Panc1 (cell line): Measurements from ENCODE around the gene SYCE3. TPM values are rescaled to one million over a fixed set of nuclear protein-coding genes. Genes with fewer than 3 reads are reported as not detected.
A peak's percentile ranks its signal among the peaks of the same experiment; 100 is the strongest.

Source experiments
- ATAC-seq: fragments of 200-7000 bp; cut with Tn5 transposase; 2 replicates; pipeline ENCODE4 v1.9.1; 2020; ENCODE audit warnings: mild to moderate bottlenecking, moderate library complexity
- BruUV-seq: library from RNA; stranded (reverse); fragments of 400-500 nt; replicated peaks from 2 replicates; lab custom pipeline; 2021; lab: Mats Ljungman, UMichigan
- CTCF ChIA-PET: fragments of 300-600 bp; sonication (Branson Sonifier 250); formaldehyde crosslinking; loops from one replicate; lab custom pipeline; 2022; ENCODE audit warnings: antibody characterized with exemption; lab: Charles Lee
- POLR2A ChIA-PET: fragments of 300-600 bp; sonication (Branson Sonifier 250); formaldehyde crosslinking; loops from one replicate; lab custom pipeline; 2022; ENCODE audit warnings: antibody characterized with exemption; lab: Charles Lee
- DNase-seq: peaks from one replicate; pipeline ENCODE4 v3.0.0-alpha.2; 2010; ENCODE audit warnings: low read depth, low spot score
- H3K27ac ChIP-seq: 2 replicates; pipeline ENCODE4 v1.5.1; 2011; ENCODE audit warnings: mild to moderate bottlenecking, low read length, inconsistent platforms
- H3K27me3 ChIP-seq: fragments of 200-500 bp; sonication (Bioruptor generic); 2 replicates; pipeline ENCODE4 v1.6.0; 2014; ENCODE audit warnings: low read length, inconsistent platforms; ENCODE audit not compliant: control insufficient read depth, insufficient read depth
- H3K36me3 ChIP-seq: fragments of 200-500 bp; sonication (Bioruptor generic); 2 replicates; pipeline ENCODE4 v1.5.1; 2014; ENCODE audit warnings: inconsistent platforms, mild to moderate bottlenecking, low read length, moderate library complexity; ENCODE audit not compliant: control insufficient read depth, insufficient read depth
- H3K4me1 ChIP-seq: 2 replicates; pipeline ENCODE4 v1.5.1; 2011; ENCODE audit warnings: inconsistent platforms, mild to moderate bottlenecking, low read length, moderate library complexity; ENCODE audit not compliant: control insufficient read depth, insufficient read depth
- H3K4me3 ChIP-seq, 2 experiments: 2 replicates each; pipeline ENCODE4 v1.5.1; 2011 to 2012; ENCODE audit warnings: low read depth in 2 of 2, low read length in 2 of 2, mild to moderate bottlenecking in 2 of 2, inconsistent platforms in 1 of 2, moderate library complexity in 1 of 2
- H3K9me3 ChIP-seq: fragments of 200-500 bp; sonication (Bioruptor generic); 2 replicates; pipeline ENCODE4 v1.5.1; 2014; ENCODE audit warnings: low read depth, mild to moderate bottlenecking, inconsistent platforms, low read length, moderate library complexity; ENCODE audit not compliant: control insufficient read depth, insufficient read depth
- CTCF ChIP-seq: fragments of 450-650 bp; IDR thresholded peaks from 2 replicates; pipeline ENCODE4 v1.5.1; 2017; ENCODE audit warnings: mild to moderate bottlenecking
- POLR2AphosphoS5 ChIP-seq: IDR thresholded peaks from 2 replicates; pipeline ENCODE4 v1.6.1; 2012; ENCODE audit warnings: mild to moderate bottlenecking, low read depth, low read length, moderate library complexity
- SIN3A ChIP-seq: IDR thresholded peaks from 2 replicates; pipeline ENCODE4 v1.6.1; 2012; ENCODE audit warnings: low read depth, mild to moderate bottlenecking, low read length, moderate library complexity, borderline replicate concordance; ENCODE audit not compliant: insufficient read depth
- TCF7L2 ChIP-seq: IDR thresholded peaks from 2 replicates; pipeline ENCODE4 v1.6.1; 2011; ENCODE audit warnings: mild to moderate bottlenecking, low read depth, low read length, inconsistent platforms
- in situ Hi-C: cut with HindIII; loops from 2 replicates; pipeline ENCODE4 v1.10.0; 2016; ENCODE audit warnings: low sequenced_read_pairs, low pct_unique_long_range_greater_than_20kb
- intact Hi-C: fragments of 100-400 bp; cut with micrococcal nuclease; formaldehyde crosslinking; loops from one replicate; pipeline ENCODE4 v1.10.0; 2022; ENCODE audit not compliant: unreplicated experiment
- total RNA-seq: library from RNA; stranded (reverse); gene quantifications from one replicate; pipeline ENCODE4 v1.2.1, GENCODE V29; 2021; ENCODE audit not compliant: unreplicated experiment
- TF ChIP-seq, protein P1 (sequence below), 2 experiments: IDR thresholded peaks; 2 replicates each; pipeline ENCODE4 v1.6.1; 2011 to 2012; ENCODE audit warnings: low read depth in 2 of 2, control low read depth in 1 of 2, low read length in 1 of 2, mild to moderate bottlenecking in 1 of 2, moderate library complexity in 1 of 2; ENCODE audit not compliant: insufficient read depth in 1 of 2

SYCE3 gene
- total RNA-seq, 1 experiment from 2014 or later = not detected

DNA sequence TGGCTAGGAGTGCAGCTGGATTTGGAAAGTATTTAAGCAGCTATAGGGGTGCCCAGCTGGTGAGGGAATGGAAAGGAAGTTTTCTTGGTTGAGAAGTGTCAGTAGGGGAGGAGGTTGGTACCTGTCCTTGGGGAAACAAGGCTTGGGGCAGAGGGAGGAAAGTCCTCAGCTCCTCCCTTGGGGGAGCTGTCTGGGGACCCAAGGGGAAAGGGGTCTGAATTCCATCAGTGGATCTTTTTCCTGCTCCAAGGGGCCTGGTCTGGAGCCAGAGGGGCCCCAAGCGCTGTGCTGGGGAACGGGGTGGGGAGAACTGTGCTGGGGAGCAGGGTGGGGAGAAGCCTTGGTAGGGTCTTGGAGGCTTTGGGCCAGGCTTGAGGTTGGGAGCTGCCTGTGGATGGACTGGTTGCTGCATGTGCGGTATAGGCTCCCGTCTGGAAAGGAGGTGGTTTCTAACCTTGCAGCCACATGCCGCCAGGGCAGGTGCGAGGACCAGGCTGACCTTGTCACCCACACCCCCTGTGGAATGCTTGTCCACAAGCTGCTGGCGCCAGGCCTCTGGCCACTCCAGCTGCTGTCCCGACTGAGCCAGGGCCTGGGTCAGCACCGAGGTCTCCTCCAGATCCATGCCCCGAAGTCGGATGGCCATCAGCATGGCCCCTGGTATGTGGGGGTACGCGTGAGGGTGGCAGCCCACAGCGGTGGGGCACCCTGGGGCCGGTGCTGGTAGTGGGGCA lies 33.9 kb downstream of the SYCE3 start:
- Histone ChIP-seq H3K36me3 (no peaks in the 10 kb centered on the region; the same call in 1 of the 2 replicates), H3K27ac (peak overlapping the region; percentile 78), H3K4me1 (peaks cover 7% of the 10 kb centered on the region), H3K9me3 (no peaks in the 10 kb centered on the region), H3K4me3 (peak overlapping the region; percentile 56 to 79), H3K27me3 (no peaks in the 10 kb centered on the region)
- ChIA-PET POLR2A (interaction anchor here (0.5 kb wide), 1 partner anchor 98 kb away, joined by 4 read pairs; no protein-coding TSS in a partner anchor), CTCF (interaction anchor here (0.6 kb wide), 1 partner anchor 92 kb away, joined by 4 read pairs; no protein-coding TSS in a partner anchor)
- in situ Hi-C loops = no loop called here
- ATAC-seq (no peak), DNase-seq (no peak)
- no TSS peak for BruUV-seq
- intact Hi-C loops = no loop called here
- TF ChIP-seq, protein P1, sequence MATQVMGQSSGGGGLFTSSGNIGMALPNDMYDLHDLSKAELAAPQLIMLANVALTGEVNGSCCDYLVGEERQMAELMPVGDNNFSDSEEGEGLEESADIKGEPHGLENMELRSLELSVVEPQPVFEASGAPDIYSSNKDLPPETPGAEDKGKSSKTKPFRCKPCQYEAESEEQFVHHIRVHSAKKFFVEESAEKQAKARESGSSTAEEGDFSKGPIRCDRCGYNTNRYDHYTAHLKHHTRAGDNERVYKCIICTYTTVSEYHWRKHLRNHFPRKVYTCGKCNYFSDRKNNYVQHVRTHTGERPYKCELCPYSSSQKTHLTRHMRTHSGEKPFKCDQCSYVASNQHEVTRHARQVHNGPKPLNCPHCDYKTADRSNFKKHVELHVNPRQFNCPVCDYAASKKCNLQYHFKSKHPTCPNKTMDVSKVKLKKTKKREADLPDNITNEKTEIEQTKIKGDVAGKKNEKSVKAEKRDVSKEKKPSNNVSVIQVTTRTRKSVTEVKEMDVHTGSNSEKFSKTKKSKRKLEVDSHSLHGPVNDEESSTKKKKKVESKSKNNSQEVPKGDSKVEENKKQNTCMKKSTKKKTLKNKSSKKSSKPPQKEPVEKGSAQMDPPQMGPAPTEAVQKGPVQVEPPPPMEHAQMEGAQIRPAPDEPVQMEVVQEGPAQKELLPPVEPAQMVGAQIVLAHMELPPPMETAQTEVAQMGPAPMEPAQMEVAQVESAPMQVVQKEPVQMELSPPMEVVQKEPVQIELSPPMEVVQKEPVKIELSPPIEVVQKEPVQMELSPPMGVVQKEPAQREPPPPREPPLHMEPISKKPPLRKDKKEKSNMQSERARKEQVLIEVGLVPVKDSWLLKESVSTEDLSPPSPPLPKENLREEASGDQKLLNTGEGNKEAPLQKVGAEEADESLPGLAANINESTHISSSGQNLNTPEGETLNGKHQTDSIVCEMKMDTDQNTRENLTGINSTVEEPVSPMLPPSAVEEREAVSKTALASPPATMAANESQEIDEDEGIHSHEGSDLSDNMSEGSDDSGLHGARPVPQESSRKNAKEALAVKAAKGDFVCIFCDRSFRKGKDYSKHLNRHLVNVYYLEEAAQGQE (IDR thresholded peaks at IDR 0.05; ENCODE audit: insufficient read depth in 1 of 2, low read depth in 2 of 2, low read length in 1 of 2) = 0 out of 4 replicates have a peak, but pooled peaks of 1 of the 2 experiments have one; percentile 10
- no peak for TF ChIP-seq TCF7L2

- in situ Hi-C loops = no loop called here
Observed at GRCh38 chr22:50527921-50528681, 34.6 kb downstream of the SYCE3 start.

More at GRCh38 chr22:50527921-50528681, 34.6 kb downstream of the SYCE3 start:
- H3K9me3 ChIP-seq = no peaks in the 10 kb centered on the region
- intact Hi-C loops = no loop called here
- H3K4me3 ChIP-seq = peak overlapping the region in 1 of 2 experiments; percentile 79; a peak in 1 of 4 replicates
- CTCF ChIA-PET = interaction anchor here (0.6 kb wide), 1 partner anchor 93 kb away, joined by 4 read pairs; no protein-coding TSS in a partner anchor
- DNase-seq (no peak), ATAC-seq (no peak)
- no peak for TF ChIP-seq POLR2AphosphoS5
- no peak for TF ChIP-seq SIN3A
- no peak for TF ChIP-seq TCF7L2
- TF ChIP-seq, protein P1 (IDR thresholded peaks at IDR 0.05; ENCODE audit: insufficient read depth in 1 of 2, low read depth in 2 of 2, low read length in 1 of 2) = no peak
- TF ChIP-seq CTCF = no peak
- peaks cover 4% of the 10 kb centered on the region for H3K4me1 ChIP-seq
- POLR2A ChIA-PET = no interaction called here
- peak overlapping the region; percentile 78 for H3K27ac ChIP-seq
- H3K36me3 ChIP-seq = no peaks in the 10 kb centered on the region; the same call in 1 of the 2 replicates
- H3K27me3 ChIP-seq = no peaks in the 10 kb centered on the region
- BruUV-seq = no TSS peak
